ENCODE measurements around the gene PKIG. TPM values are rescaled to one million over a fixed set of nuclear protein-coding genes. Genes with fewer than 3 reads are reported as not detected.
A peak's percentile ranks its signal among the peaks of the same experiment; 100 is the strongest.

Gene PKIG
- total RNA-seq, 4 donors from 2014 or later = 67.1 to 250 (median 145) TPM

DNA sequence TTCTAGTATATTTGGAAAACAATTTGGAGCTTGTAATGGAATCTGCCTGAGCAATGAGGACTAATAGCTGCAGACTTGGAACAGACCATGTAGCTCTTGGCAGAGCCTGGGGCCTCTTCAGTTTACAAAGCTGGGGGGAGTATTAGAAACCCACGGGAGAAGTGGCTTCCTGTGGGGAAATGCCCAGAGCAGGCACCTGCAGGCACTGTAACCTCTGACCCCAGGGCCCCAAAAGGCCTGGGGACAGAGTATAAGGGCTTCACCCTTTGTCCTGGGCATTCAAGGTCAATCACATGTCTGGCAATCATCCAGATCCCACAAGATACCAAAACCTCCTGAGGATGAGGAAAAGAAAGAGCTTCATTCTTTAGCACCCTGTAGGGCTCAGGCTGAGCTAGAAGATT lies 19.4 kb downstream of the PKIG start:
- Histone ChIP-seq H3K27me3 (no peaks in the 10 kb centered on the region), H3K4me3 (no peak overlapping the region), H3K27ac (peak overlapping the region; percentile 88 to 94), H3K36me3 (no peaks in the 10 kb centered on the region), H3K9me3 (no peaks in the 10 kb centered on the region), H3K4me1 (peaks cover 20 to 25% of the 10 kb centered on the region in 2 donors)
- peak; percentile 78 to 84 for DNase-seq
- TF ChIP-seq POLR2A (IDR thresholded peaks at IDR 0.05) = no peak
- TF ChIP-seq, protein P1, sequence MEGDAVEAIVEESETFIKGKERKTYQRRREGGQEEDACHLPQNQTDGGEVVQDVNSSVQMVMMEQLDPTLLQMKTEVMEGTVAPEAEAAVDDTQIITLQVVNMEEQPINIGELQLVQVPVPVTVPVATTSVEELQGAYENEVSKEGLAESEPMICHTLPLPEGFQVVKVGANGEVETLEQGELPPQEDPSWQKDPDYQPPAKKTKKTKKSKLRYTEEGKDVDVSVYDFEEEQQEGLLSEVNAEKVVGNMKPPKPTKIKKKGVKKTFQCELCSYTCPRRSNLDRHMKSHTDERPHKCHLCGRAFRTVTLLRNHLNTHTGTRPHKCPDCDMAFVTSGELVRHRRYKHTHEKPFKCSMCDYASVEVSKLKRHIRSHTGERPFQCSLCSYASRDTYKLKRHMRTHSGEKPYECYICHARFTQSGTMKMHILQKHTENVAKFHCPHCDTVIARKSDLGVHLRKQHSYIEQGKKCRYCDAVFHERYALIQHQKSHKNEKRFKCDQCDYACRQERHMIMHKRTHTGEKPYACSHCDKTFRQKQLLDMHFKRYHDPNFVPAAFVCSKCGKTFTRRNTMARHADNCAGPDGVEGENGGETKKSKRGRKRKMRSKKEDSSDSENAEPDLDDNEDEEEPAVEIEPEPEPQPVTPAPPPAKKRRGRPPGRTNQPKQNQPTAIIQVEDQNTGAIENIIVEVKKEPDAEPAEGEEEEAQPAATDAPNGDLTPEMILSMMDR (IDR thresholded peaks at IDR 0.05) = no peak
- intact Hi-C loops (cut with DNase I; ENCODE audit: low total_unique reads) = no loop called here

DNA sequence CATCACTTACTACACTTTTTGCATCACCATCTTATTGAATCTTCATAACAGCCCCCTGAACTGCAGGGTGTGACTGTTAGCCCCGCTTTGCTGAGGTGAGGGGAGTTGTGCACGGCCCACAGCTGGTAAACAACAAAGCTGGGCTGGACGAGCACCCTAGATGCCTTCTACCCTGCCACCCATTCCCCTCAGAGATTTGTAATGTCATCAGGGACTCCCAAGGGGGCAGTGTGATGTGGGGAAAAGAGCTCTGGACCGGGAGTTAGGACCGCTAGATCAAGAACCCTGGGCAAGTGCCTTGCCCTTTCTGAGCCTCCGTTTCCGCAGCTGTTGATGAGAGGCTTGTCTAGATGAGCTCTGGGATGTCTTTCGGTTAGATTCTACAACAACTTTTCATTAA lies 20.9 kb downstream of the PKIG start:
- peaks cover 19 to 20% of the 10 kb centered on the region in 2 donors for H3K4me1 ChIP-seq
- TF ChIP-seq, protein P1 (IDR thresholded peaks at IDR 0.05) = no peak
- TF ChIP-seq POLR2A (IDR thresholded peaks at IDR 0.05) = no peak
- H3K9me3 ChIP-seq = no peaks in the 10 kb centered on the region
- H3K27ac ChIP-seq = peak overlapping the region; percentile 16 to 94
- intact Hi-C loops (cut with DNase I; ENCODE audit: low total_unique reads) = no loop called here
- no peaks in the 10 kb centered on the region for H3K36me3 ChIP-seq
- H3K27me3 ChIP-seq = no peaks in the 10 kb centered on the region
- no peak for DNase-seq
- no peak overlapping the region for H3K4me3 ChIP-seq

DNA sequence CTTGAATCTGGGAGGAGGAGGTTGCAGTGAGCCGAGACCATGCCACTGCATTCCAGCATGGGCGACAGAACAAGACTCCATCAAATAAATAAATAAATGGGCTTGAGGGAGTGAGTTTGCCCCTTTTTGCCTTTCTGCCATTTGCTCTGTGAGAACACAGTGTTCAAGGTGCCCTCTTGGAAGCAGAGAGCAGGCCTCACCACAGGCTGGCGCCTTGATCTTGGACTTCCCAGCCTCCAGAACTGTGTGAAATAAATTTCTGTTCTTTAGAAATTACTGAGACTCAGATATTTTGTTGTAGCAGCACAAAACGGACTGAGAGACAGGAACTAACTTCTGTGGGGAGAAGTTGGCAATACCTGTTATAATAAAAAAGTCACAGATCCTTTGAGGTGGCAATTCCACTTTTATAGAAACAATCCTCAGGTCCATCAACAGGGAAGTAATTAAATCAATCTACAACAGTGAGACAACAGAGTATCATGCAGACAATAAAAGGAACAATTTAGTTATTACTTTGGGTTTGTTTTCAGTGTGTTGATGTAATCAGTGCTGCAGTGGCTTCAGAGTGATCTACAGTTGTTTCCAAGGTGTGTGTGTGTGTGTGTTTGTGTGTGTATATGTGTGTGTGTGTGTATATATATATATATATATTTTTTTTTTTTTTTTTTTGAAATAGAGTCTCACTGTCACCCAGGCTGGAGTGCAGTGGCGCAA lies 24.5 kb downstream of the PKIG start:
- intact Hi-C loops (cut with DNase I; ENCODE audit: low total_unique reads) = loop anchor here (5.0 kb wide), 1 partner anchor 75 kb away; no protein-coding TSS in a partner anchor
- H3K4me3 ChIP-seq = no peak overlapping the region
- TF ChIP-seq, protein P1 (IDR thresholded peaks at IDR 0.05) = no peak
- TF ChIP-seq POLR2A (IDR thresholded peaks at IDR 0.05) = no peak
- no peaks in the 10 kb centered on the region for H3K27me3 ChIP-seq
- H3K9me3 ChIP-seq = no peaks in the 10 kb centered on the region
- no peak for DNase-seq
- peaks cover 0 to 6% of the 10 kb centered on the region in 2 donors for H3K4me1 ChIP-seq
- no peaks in the 10 kb centered on the region for H3K36me3 ChIP-seq
- no peak overlapping the region for H3K27ac ChIP-seq

DNA sequence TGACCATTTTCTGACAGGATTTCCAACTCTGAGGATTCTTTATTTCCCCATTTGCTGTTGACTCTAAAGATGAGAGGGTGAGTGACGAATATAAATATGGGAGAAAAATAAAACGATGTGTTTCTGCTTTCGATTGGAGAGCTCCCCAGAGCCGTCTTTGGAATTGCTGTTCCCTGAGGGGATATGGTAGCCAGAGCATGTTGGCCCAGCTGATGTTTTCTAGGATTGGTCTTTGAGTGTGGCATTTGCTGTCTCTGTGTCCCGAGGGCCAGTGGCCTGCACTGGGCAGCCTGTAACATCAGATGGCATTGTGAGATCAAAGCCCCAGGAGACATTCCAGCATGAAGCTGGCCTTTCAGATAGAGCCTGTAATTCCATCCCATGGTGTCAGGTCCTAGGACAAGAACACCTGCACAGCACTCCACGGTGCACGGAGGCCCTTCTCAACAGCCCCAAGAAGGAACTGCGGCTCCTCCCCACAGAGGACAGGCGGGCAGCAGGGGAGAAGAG lies 26.7 kb downstream of the PKIG start:
- TF ChIP-seq POLR2A (IDR thresholded peaks at IDR 0.05) = no peak
- TF ChIP-seq, protein P1 (IDR thresholded peaks at IDR 0.05) = no peak
- DNase-seq = no peak
- Histone ChIP-seq H3K4me3 (no peak overlapping the region), H3K9me3 (no peaks in the 10 kb centered on the region), H3K36me3 (no peaks in the 10 kb centered on the region), H3K27me3 (no peaks in the 10 kb centered on the region), H3K4me1 (peaks cover 0 to 6% of the 10 kb centered on the region in 2 donors), H3K27ac (peak overlapping the region; percentile 84 to 86)
- intact Hi-C loops (cut with DNase I; ENCODE audit: low total_unique reads) = loop anchor here (5.0 kb wide), 1 partner anchor 77 kb away; no protein-coding TSS in a partner anchor
